Measurements from ENCODE around the gene BRF1.

BRF1 gene

DNA sequence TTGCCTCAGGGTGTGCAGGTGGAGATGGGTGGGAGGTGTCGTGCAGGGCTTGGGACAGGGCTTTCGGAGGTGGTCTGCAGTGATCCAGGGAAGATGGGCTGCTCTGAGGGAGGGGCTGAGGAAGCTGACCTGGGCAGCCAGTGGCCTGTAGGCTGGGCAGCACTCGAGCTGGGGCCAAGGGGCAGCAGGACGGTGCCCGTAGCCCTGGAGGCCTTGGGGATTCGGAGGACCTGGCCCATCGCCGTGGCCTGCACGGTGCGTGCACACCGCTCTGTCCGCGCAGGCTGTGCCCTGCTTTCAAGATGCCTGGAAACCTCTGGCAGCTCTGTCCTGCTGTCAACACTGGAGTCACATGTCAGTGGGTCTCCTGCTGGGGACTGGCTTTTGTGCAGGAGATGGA lies 22.9 kb upstream of the BRF1 start:
- TF ChIP-seq, protein P1, sequence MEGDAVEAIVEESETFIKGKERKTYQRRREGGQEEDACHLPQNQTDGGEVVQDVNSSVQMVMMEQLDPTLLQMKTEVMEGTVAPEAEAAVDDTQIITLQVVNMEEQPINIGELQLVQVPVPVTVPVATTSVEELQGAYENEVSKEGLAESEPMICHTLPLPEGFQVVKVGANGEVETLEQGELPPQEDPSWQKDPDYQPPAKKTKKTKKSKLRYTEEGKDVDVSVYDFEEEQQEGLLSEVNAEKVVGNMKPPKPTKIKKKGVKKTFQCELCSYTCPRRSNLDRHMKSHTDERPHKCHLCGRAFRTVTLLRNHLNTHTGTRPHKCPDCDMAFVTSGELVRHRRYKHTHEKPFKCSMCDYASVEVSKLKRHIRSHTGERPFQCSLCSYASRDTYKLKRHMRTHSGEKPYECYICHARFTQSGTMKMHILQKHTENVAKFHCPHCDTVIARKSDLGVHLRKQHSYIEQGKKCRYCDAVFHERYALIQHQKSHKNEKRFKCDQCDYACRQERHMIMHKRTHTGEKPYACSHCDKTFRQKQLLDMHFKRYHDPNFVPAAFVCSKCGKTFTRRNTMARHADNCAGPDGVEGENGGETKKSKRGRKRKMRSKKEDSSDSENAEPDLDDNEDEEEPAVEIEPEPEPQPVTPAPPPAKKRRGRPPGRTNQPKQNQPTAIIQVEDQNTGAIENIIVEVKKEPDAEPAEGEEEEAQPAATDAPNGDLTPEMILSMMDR (IDR thresholded peaks at IDR 0.05; ENCODE audit: low read depth, low read length): no peak
- no peak for DNase-seq (ENCODE audit: low read depth in 2 of 2)
- H3K4me3 ChIP-seq (replicated peaks in 1 of 2; ENCODE audit: low read depth in 2 of 2, low read length in 2 of 2): no peak overlapping the region

- DNase-seq (ENCODE audit: low read depth in 2 of 2): no peak
- H3K4me3 ChIP-seq (replicated peaks in 1 of 2; ENCODE audit: low read depth in 2 of 2, low read length in 2 of 2): no peak overlapping the region
- TF ChIP-seq, protein P1 (IDR thresholded peaks at IDR 0.05; ENCODE audit: low read depth, low read length): no peak
These were observed 22.2 kb upstream of the BRF1 start for GRCh38 chr14:105322791-105323556.

DNA sequence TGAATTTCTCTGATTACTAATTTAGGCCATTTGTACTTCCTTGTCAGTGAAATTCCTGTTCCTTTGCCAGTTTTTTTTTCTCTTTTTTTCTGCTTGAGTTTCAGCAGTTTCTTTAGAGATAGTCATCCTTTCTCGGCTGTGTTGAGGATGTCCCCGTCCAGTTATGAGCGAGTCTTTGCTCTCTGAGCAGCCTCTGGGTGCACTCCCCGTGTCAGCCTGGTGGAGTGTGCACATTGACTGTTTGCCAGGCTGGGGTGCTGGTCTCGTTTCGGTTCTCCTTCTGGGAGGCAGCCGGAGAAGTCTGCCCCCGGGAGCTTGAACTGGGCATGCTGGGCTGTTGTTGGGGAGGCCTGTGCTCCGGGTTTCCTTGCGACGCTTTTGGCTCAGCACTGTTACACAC lies 16.7 kb upstream of the BRF1 start:
- peak; percentile 48 to 53 for DNase-seq (ENCODE audit: low read depth in 2 of 2)
- TF ChIP-seq, protein P1 (IDR thresholded peaks at IDR 0.05; ENCODE audit: low read depth, low read length): peak; percentile 15
- H3K4me3 ChIP-seq (replicated peaks in 1 of 2; ENCODE audit: low read depth in 2 of 2, low read length in 2 of 2): no peak overlapping the region

- TF ChIP-seq, protein P1 (IDR thresholded peaks at IDR 0.05; ENCODE audit: low read depth, low read length): no peak
- H3K4me3 ChIP-seq (replicated peaks in 1 of 2; ENCODE audit: low read depth in 2 of 2, low read length in 2 of 2): no peak overlapping the region
These were observed 16.2 kb upstream of the BRF1 start for GRCh38 chr14:105316968-105317510.

DNA sequence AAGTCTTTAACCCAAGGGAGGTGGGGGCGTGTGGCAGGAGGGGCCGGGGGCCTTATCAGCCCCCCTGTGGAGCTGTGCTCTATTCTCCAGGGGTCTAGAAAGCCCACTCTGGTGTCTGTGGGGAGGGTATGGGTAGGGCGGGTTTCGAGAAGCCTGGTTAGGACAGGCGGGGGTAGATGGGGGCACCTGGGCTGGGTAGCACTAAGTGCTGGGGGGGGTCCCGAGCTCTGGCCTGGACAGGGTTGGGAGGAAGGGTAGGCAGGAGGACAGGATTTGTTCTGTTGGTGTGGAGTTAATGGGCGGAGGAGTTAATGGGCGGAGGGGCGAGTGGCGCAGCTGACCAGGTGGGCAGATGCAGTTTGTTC lies 15.8 kb upstream of the BRF1 start:
- no peak for DNase-seq (ENCODE audit: low read depth in 2 of 2)
- H3K4me3 ChIP-seq (replicated peaks in 1 of 2; ENCODE audit: low read depth in 2 of 2, low read length in 2 of 2): no peak overlapping the region
- TF ChIP-seq, protein P1 (IDR thresholded peaks at IDR 0.05; ENCODE audit: low read depth, low read length): no peak

More at GRCh38 chr14:105316968-105317510, 16.2 kb upstream of the BRF1 start:
- no peak for DNase-seq (ENCODE audit: low read depth in 2 of 2)

DNA sequence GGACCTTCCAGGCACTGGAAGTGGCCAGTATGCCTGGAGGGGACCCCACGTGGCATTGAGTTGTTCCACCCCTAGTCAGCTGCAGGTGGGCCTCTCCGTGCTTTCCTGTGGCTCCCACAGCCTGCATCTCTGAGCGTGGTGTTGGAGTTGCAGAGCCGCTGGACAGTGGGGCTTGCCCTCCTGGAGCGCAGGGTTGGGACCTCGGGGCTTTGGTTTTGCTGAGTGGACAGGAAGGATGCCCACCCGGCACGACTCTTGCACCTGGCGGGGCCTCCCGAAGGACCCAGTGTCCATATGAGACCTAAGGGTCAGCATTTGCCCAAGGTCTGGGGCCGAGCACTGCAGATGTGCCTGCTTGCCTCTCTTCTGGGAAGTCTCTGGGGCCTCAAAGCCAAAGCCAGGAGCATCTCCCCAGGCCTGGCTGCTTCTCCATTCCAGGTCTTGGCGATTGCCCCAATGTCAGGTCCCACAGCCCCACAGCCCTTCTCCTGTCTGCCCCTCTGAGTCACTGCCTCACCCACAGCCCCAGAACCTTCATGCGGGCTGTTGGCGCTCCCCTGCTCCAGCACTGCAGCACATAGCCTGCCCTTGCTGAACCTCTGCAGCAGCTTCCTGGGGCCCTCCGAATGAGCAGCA lies 15.3 kb upstream of the BRF1 start:
- TF ChIP-seq, protein P1 (IDR thresholded peaks at IDR 0.05; ENCODE audit: low read depth, low read length): no peak
- H3K4me3 ChIP-seq (replicated peaks in 1 of 2; ENCODE audit: low read depth in 2 of 2, low read length in 2 of 2): peak overlapping the region; percentile 60 to 79
- peak in 1 of 2 donors; percentile 15 for DNase-seq (ENCODE audit: low read depth in 2 of 2)
